ENCODE results near the gene SYK.
A peak's percentile ranks its signal among the peaks of the same experiment; 100 is the strongest.

Gene SYK

GRCh38 chr9:90905822-90906221, 104.2 kb downstream of the SYK start:
- no peak for DNase-seq (ENCODE audit: low read depth in 2 of 2)

- DNase-seq (ENCODE audit: low read depth in 2 of 2) = no peak
These were observed 104.9 kb downstream of the SYK start for GRCh38 chr9:90906316-90907055.

GRCh38 chr9:90907056-90907445, 105.4 kb downstream of the SYK start:
- no peak for DNase-seq (ENCODE audit: low read depth in 2 of 2)

DNA sequence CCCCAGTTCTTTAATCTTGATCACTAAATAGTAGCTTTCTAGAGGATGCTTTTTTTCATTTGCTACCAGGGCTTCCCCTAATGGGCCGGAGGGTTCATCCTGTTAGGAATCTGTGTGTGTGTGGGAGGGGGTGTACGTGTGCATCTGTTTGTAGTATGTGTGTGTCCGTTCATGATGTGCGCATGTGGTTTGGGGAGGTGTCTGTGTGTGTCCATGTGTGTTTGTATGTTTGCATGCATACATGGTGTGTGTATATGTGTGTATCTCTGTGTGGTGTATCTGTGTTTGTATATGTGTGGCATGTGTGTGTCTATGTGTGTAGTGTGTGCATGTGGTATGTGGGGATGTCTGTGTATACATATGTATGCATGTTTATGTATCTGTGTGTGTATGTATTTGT, 106.2 kb downstream of the SYK start:
- DNase-seq (ENCODE audit: low read depth in 2 of 2) = no peak

DNA sequence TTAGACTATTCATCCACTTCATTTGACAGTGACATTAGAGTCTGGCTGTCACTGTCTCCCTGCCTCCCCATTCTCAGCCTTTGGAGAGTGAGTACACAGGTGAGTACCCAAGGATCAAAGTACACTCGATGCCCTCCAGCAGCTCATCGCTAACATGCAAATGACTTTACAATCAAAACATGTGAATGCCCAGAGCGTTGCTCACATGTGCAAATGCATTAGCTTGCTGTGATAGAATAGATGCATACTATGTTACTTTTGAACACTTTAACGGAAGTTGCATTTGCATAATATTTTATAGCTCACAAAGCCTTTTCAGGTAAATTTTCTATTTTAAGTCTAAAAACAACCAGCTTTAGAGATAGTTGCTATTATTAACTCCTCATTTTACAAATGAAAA, 107.6 kb downstream of the SYK start:
- DNase-seq (ENCODE audit: low read depth in 2 of 2) = no peak

GRCh38 chr9:90909747-90910283, 108.2 kb downstream of the SYK start:
- DNase-seq (ENCODE audit: low read depth in 2 of 2) = no peak

DNA sequence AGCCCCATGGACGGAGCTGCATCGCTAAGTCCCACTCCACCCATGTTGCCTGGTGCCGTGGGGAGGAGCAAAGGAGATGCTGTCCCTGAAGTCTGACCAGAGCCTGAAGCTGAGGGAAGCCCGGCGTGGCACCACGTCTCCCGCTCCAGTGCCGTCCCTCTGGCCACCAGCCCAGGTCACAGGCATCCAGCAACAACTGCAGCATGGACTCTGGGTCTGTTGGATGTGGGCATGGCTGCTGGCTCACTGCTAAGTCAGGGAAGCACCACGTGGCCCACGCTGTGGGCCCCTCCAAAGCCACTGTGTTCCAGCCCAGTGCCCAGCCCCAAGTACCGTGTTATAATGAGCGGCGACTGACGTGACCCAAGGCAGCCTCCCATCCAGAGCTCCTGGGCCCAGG, 112.6 kb downstream of the SYK start:
- DNase-seq (ENCODE audit: low read depth in 2 of 2) = no peak

GRCh38 chr9:90914868-90915483, 113.4 kb downstream of the SYK start:
- DNase-seq (ENCODE audit: low read depth in 2 of 2) = peak; percentile 37 to 58

DNA sequence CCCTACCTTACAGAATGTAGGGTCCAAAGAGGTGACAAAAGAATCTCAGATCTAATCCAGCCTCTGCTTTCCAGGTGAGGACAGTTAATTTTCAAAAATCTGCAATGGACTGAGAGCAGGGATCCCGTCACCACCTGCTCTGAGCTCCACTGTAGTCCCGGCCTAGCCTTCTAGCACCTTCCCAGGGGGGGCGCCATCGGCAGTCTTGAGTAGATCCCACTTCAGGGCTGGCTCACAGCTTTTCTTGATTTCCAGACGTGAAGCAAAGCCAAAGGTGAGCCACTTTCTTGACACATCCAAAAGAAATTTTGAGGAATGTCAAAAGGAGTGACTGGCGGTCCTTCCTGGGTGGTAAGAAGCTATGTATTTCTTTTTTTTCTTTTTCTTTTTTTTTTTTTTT, 114.1 kb downstream of the SYK start:
- no peak for DNase-seq (ENCODE audit: low read depth in 2 of 2)

DNA sequence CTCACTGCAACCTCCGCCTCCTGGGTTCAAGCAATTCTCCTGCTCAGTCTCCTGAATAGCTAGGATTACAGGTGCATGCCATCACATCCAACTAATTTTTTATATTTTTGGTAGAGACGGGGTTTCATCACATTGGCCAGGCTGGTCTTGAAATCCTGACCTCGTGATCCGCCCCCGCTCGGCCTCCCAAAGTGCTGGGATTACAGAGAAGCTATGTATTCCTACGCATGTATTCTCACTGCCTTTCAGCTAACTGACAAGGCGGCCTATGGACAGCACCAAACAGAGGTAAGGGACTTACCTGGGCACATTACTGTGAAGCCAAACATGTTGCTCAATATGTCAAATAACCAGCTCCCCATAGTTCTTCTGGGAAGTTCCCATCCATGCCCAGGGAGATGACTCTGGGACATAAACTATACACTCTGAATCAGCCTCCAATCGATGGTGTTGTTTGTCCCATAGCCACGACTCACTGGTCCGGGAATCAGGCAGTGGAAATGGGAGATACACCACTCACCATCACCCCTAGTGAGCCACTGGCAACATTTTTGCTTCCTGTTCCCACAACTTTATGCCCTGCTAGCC, 114.6 kb downstream of the SYK start:
- DNase-seq (ENCODE audit: low read depth in 2 of 2) = no peak

DNA sequence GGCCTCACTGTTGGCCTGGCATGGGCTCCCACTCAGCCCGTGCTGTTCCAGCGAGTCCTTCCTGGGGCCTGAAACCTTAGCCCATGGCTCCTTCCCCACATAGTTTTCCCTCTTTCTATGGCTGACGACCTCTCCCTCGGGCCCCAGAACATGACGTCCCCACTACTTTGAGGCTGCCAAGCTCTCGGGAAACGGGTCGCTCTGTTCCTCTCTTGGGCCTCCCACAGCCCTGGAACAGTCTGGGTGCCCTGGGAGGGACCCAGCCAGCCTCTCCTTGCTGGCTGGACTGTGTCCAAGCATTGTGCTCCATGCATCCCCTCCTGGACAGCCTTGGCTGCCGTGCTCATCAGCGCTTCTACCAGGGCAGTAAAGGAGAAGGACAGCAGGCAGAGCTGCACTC, 118.3 kb downstream of the SYK start:
- DNase-seq (ENCODE audit: low read depth in 2 of 2) = no peak

DNA sequence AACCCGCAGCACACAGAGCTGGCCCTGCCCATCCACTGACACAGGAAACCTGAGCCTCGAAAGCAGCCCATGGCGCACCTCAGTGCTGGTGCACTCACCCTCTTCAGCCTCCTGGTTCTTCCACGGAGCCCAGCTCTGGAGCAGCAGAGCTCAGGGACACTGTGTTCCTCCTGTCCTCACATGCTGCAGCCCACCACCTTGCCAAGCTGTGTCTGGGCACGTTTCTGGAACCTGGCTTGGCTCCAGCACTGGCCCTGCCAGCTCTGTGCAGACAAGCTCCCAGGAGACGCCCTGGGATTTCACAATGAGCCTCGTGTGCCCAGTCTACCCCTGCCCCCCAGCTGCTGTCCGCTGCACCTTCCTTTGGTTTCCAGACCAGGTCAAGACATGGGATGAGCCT, 119.5 kb downstream of the SYK start:
- no peak for DNase-seq (ENCODE audit: low read depth in 2 of 2)

DNA sequence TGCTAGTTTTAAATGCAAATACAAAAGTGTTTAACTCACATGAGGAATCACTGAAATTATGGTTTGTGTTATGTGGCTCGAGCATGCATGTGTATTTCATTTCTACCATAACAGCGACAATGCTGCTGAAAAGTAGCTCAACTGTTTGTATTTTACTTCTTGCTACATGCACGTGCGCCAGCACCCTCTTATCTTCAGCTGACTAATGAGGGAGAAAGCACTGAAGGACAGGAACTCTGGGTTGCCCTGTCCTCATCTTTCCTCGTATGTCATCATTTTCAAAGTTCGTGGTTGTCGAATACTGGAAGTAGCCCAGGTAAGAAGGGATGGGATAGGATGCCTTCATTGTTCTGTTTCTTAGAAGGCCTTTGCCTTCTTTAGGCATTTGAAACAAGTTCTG, 120.3 kb downstream of the SYK start:
- no peak for DNase-seq (ENCODE audit: low read depth in 2 of 2)

- DNase-seq (ENCODE audit: low read depth in 2 of 2) = no peak
These were observed 124.1 kb downstream of the SYK start for GRCh38 chr9:90925581-90926257.

DNA sequence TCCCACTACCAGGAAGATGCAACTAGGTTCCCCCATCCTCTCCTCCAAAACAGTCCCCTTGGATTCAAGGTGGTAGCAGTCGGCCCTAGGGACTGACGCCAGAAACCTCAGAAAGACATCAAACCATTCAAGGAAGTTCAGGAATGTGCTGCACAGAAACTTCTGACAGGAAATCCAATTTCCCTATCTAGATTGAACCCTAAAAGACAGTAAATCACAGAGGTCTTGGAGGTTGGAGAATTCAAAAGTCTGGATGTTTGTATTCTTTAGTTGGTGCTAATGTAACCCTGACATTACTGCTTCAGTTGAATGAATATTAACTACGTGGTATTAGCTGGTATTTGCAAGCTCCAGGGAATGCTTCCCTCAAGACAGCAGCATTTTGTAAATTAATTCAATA, 125.3 kb downstream of the SYK start:
- DNase-seq (ENCODE audit: low read depth in 2 of 2) = no peak

DNA sequence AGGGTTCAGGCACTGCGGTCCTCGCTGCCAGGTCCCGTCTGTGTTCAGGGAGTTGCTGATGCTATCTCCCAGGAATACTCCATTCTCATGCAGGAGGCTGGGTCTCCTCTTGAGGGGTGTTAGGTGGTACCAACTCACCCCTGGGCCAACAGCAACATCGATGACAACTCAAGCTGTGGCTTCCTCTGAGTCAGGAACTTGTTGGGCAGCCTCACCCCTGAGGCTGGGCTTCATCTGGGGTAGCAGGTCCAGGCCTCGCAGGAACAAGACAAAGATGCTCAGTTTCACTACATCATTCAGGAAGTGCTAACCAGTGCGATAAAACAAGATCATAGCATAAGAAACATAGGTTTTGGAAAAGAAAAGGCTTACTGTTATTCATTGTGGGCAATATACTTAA, 125.9 kb downstream of the SYK start:
- no peak for DNase-seq (ENCODE audit: low read depth in 2 of 2)

- DNase-seq (ENCODE audit: low read depth in 2 of 2) = no peak
These were observed 128.0 kb downstream of the SYK start for GRCh38 chr9:90929626-90930025.

DNA sequence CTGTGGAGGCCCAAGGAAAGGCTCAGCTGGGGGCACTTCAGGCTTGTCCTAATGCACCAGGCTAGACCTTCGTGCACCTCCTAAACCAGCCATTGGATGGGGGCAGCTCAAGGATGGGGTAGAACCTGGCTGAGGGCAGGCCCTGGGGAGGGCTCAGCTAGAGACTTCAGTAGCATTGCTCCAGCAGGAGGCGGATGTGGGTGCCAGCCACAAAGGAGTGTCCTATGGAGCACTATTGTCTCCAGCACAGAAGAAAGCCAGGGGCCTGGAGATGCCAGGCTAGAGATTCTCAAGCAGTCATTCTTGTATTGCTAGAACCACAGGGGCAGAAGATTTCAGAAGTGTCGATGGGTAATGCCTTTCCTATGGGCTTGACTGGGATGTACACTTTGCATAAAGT, 131.8 kb downstream of the SYK start:
- no peak for DNase-seq (ENCODE audit: low read depth in 2 of 2)

GRCh38 chr9:90939351-90939750, 137.7 kb downstream of the SYK start:
- DNase-seq (ENCODE audit: low read depth in 2 of 2) = no peak

GRCh38 chr9:90940280-90940679, 138.7 kb downstream of the SYK start:
- no peak for DNase-seq (ENCODE audit: low read depth in 2 of 2)

DNA sequence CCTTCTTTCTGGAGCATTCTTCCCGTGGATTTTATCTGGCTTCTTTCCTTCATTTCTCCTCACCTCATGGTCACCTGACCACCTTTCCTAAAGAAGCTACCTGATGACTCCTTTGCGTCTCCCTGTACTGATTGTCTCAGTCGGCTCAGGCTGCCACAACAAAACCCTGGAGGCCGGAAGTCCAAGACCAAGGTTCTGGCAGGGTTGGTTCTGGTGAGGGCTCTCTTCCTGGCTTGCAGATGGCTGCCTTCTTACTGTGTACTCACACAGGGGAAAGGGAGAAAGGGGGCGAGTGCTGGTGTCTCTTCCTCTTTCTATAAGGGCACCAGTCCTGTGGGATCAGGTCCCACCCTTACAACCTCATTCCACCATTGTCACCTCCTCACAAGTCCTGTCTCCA, 140.0 kb downstream of the SYK start:
- no peak for DNase-seq (ENCODE audit: low read depth in 2 of 2)

DNA sequence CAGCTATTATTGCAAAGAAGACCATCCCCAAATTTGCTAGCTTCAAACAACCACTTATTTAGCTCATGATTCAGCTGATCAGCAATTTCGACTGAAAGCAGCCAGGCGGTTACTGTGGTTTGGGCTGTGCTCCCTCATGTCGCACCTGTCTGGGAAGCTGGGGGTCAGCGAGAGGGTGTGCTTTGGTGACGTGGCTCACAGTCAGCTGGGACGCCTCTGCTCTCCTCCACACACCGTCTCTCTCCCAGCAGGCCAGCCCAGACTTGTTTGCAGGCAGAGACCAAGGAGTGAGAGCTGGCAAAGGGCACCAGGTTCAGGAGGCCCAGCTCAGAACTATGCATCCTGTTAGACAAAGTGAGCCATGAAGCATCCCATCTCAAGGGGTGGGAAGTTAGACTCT, 140.9 kb downstream of the SYK start:
- DNase-seq (ENCODE audit: low read depth in 2 of 2) = no peak

- DNase-seq (ENCODE audit: low read depth in 2 of 2) = no peak
These were observed 141.7 kb downstream of the SYK start for GRCh38 chr9:90943341-90943740.
